H1 (cell line): ENCODE measurements around the gene TELO2. TPM values are rescaled to one million over a fixed set of nuclear protein-coding genes. Genes with fewer than 3 reads are reported as not detected.

ENCODE experiments used
- ATF3 ChIP-seq: IDR thresholded peaks from 2 replicates; pipeline ENCODE4 v1.6.1; 2011; ENCODE audit warnings: low read depth, mild to moderate bottlenecking, low read length; ENCODE audit not compliant: insufficient read depth
- BCL11A ChIP-seq, 2 experiments: IDR thresholded peaks; one replicate each; pipeline ENCODE4 v1.6.1; 2011; ENCODE audit warnings: low read depth in 2 of 2, low read length in 2 of 2, mild to moderate bottlenecking in 2 of 2
- CHD7 ChIP-seq: fragments of 300-600 bp; sonication (generic); IDR thresholded peaks from 2 replicates; pipeline ENCODE4 v1.7.1; 2012; ENCODE audit warnings: low read length, moderate library complexity, mild to moderate bottlenecking, inconsistent platforms; ENCODE audit not compliant: insufficient replicate concordance
- CTCF ChIP-seq, 3 experiments: IDR thresholded peaks; 1 replicate in 2 of 3; 2 replicates in 1 of 3; pipeline versions ENCODE4 v1.5.1 to v1.6.1; 2011; ENCODE audit warnings: low read length in 3 of 3, mild to moderate bottlenecking in 3 of 3, inconsistent platforms in 2 of 3, low read depth in 1 of 3, moderate library complexity in 1 of 3; ENCODE audit not compliant: insufficient read depth in 1 of 3; ENCODE audit errors: control extremely low read depth in 1 of 3
- FOSL1 ChIP-seq: IDR thresholded peaks from 2 replicates; pipeline ENCODE4 v1.6.1; 2011; ENCODE audit warnings: mild to moderate bottlenecking, low read depth, low read length, moderate library complexity; ENCODE audit not compliant: insufficient read depth
- NANOG ChIP-seq: IDR thresholded peaks from 2 replicates; pipeline ENCODE4 v1.6.1; 2011; ENCODE audit warnings: low read length, low read depth, mild to moderate bottlenecking, inconsistent platforms; ENCODE audit not compliant: insufficient read depth, poor library complexity, severe bottlenecking
- RBBP5 ChIP-seq: IDR thresholded peaks from 2 replicates; pipeline ENCODE4 v1.7.1; 2012; ENCODE audit warnings: low read depth, mild to moderate bottlenecking, inconsistent platforms, low read length, moderate library complexity, borderline replicate concordance
- TAF7 ChIP-seq: optimal IDR thresholded peaks from 2 replicates; pipeline ENCODE3; 2011; ENCODE audit warnings: low read depth, mild to moderate bottlenecking, inconsistent platforms, low read length, moderate library complexity, borderline replicate concordance
- polyA plus RNA-seq, 7 experiments: library from polyadenylated mRNA; depleted of rRNA in 3 of 7; stranded (reverse) in 5 of 7; unstranded in 2 of 7; fragments of >200 nt in 5 of 7; fragments of 200-250 nt in 2 of 7; gene quantifications; 1 replicate in 5 of 7; 2 replicates in 1 of 7; 4 replicates in 1 of 7; pipeline versions ENCODE4 v1.2.1 to v1.2.3, GENCODE V29; 2011 to 2013; ENCODE audit warnings: missing spikeins in 2 of 7, mixed read lengths in 2 of 7
- total RNA-seq: library from RNA; stranded (reverse); fragmentation: NEBNext Ultra II Directional; extraction: Animal tissue kit (Norgen Biotek cat#: 25700); gene quantifications from 2 replicates; pipeline ENCODE4 v1.2.1, GENCODE V29; 2021

Gene TELO2
- total and polyA plus RNA-seq, 2 of the 8 experiments (the other 6 are each of a cell fraction or from before 2014, with no cell fraction given), result 39.3 to 64.8 TPM

- TF ChIP-seq CHD7 (no peak), BCL11A (IDR thresholded peaks at IDR 0.05; ENCODE audit: low read depth in 2 of 2, low read length in 2 of 2) (no peak), CTCF (IDR thresholded peaks at IDR 0.05; ENCODE audit: control extremely low read depth in 1 of 3, insufficient read depth in 1 of 3, low read depth in 1 of 3, low read length in 3 of 3) (no peak), RBBP5 (no peak), FOSL1 (no peak), ATF3 (no peak), TAF7 (no peak), NANOG (no peak)
These were observed 57.5 kb downstream of the TELO2 start (continued) for GRCh38 chr16:1550696-1551095.
